Measurements from ENCODE around the gene LHFPL3. TPM values are rescaled to one million over a fixed set of nuclear protein-coding genes. Genes with fewer than 3 reads are reported as not detected.

LHFPL3 gene
- total and polyA plus RNA-seq, 2 of the 13 experiments (the other 11 are each of a cell fraction or from before 2014, with no cell fraction given): not detected

DNA sequence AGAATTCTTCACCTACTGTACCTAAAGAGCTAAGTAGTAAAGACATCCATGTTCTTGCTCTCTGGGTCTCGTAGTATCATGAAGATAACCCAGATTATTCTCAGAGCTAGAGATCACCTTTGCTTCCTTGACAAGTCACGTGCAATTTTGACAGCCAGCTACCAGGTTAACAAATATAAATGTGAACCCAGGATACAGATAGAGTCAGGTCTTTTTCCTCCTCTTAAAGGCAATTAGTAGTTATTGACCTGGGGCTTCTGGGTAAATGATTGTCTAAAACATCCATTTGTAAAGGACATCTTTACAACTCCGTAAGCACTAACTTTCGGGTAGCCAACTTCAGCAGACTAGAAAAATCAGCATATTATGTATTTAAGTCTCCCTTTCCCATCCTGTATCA, 28.8 kb downstream of the LHFPL3 start (continued):
- TF ChIP-seq ZNF441 (CRISPR knock-in tag; IDR thresholded peaks at IDR 0.05; ENCODE audit: borderline replicate concordance) (no peak), NCOR1 (IDR thresholded peaks at IDR 0.05; ENCODE audit: borderline replicate concordance, low read length) (no peak), PAWR (CRISPR knock-in tag; IDR thresholded peaks at IDR 0.05; ENCODE audit: borderline replicate concordance) (no peak), HHEX (CRISPR knock-in tag; IDR thresholded peaks at IDR 0.05) (no peak), ZNF136 (CRISPR knock-in tag; IDR thresholded peaks at IDR 0.05; ENCODE audit: low read depth) (no peak), SMAD3 (CRISPR knock-in tag; IDR thresholded peaks at IDR 0.05) (no peak), CREB1 (IDR thresholded peaks at IDR 0.05) (no peak), CREB1 (CRISPR knock-in tag; IDR thresholded peaks at IDR 0.05) (no peak), SNAPC2 (CRISPR knock-in tag; IDR thresholded peaks at IDR 0.05) (no peak)

DNA sequence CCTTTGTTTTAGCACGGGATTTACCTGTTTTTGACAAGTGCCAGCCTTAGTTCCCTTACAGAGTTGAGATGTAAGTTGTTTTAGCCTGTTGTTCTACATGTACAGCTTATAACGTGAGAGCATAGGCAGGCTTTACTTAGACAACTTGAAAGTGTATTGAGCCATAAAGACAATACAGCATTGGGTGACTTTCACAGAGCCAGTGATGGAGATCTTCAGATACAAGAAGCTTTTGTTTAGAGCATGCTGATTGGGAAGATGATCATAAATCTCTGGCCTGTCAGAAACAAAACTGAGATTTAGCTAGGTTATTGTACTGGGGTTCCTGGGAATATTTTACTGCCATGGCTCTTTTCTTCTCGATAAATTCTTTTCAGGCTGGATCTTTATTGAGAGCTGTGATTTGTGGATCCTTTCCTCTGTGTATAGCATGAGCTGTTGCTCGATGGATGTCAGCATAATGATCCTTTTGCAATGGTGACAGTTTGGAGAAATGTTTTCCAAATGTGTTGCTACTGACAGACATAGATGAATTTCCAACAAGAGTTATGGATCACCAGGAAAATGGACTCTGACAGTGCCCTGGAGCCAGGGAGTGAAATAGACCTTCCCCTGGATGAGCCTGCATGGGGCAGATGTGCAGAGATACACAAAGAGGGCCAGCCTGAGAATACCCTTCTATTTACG, 30.2 kb downstream of the LHFPL3 start:
- ChIA-PET POLR2A (no interaction called here), CTCF (ENCODE audit: low intra/inter-chr PET ratio, low total read pairs) (no interaction called here)
- in situ Hi-C loops (cut with HindIII; ENCODE audit: extremely low pct_ligation_motif_present, low pct_unique_long_range_greater_than_20kb) (no loop called here), intact Hi-C loops (cut with micrococcal nuclease; ENCODE audit: unreplicated experiment) (no loop called here)
- TF ChIP-seq FOXA3 (CRISPR knock-in tag; IDR thresholded peaks at IDR 0.05) (no peak), ZNF839 (CRISPR knock-in tag; IDR thresholded peaks at IDR 0.05; ENCODE audit: borderline replicate concordance) (no peak)
- TF ChIP-seq, protein P1, sequence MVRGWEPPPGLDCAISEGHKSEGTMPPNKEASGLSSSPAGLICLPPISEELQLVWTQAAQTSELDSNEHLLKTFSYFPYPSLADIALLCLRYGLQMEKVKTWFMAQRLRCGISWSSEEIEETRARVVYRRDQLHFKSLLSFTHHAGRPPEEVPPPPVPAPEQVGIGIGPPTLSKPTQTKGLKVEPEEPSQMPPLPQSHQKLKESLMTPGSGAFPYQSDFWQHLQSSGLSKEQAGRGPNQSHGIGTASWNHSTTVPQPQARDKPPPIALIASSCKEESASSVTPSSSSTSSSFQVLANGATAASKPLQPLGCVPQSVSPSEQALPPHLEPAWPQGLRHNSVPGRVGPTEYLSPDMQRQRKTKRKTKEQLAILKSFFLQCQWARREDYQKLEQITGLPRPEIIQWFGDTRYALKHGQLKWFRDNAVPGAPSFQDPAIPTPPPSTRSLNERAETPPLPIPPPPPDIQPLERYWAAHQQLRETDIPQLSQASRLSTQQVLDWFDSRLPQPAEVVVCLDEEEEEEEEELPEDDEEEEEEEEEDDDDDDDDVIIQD (CRISPR knock-in tag; IDR thresholded peaks at IDR 0.05; ENCODE audit: low read depth): no peak
- Histone ChIP-seq H3K36me3 (replicated peaks in 1 of 2; ENCODE audit: control insufficient read depth in 1 of 2, insufficient read depth in 2 of 2, low read length in 2 of 2) (no peaks in the 10 kb centered on the region), H4K20me1 (ENCODE audit: insufficient read depth, low read length) (no peaks in the 10 kb centered on the region), H3K9ac (ENCODE audit: insufficient read depth, low read depth, low read length) (no peak overlapping the region), H3K27ac (ENCODE audit: extremely low read length, insufficient read depth, low read length) (no peak overlapping the region), H2AFZ (ENCODE audit: low read length) (no peak overlapping the region), H3K79me2 (ENCODE audit: insufficient read depth, low read length) (no peaks in the 10 kb centered on the region), H3K4me3 (replicated peaks in 1 of 3; ENCODE audit: insufficient read depth in 1 of 3, low read depth in 2 of 3, low read length in 3 of 3) (no peak overlapping the region), H3K27me3 (ENCODE audit: control insufficient read depth in 1 of 2, insufficient read depth in 2 of 2, low read length in 2 of 2) (0 out of 5 replicates have a peak, but pooled peaks cover 0 to 4% of the 10 kb centered on the region in 2 experiments), H3K4me1 (ENCODE audit: insufficient read depth, low read length) (no peaks in the 10 kb centered on the region), H3K4me2 (ENCODE audit: low read depth, low read length) (no peak overlapping the region), H3K9me3 (ENCODE audit: low read length) (no peaks in the 10 kb centered on the region)
- ATAC-seq: no peak
- DNase-seq (ENCODE audit: low spot score): no peak
- FAIRE-seq: no peak
- BruUV-seq (replicated peaks): no TSS peak
- WGBS (ENCODE audit: low lambda C conversion rate): 2% methylated on average over 5 of the region's 5 CpGs
